Measurements from ENCODE around the gene MUCL3. TPM values are rescaled to one million over a fixed set of nuclear protein-coding genes. Genes with fewer than 3 reads are reported as not detected.

Gene MUCL3
- total and polyA plus RNA-seq, 10 of the 15 experiments (the other 5 are each of a cell fraction or from before 2014, with no cell fraction given), result 0.03 to 1.4 (median 0.61) TPM

DNA sequence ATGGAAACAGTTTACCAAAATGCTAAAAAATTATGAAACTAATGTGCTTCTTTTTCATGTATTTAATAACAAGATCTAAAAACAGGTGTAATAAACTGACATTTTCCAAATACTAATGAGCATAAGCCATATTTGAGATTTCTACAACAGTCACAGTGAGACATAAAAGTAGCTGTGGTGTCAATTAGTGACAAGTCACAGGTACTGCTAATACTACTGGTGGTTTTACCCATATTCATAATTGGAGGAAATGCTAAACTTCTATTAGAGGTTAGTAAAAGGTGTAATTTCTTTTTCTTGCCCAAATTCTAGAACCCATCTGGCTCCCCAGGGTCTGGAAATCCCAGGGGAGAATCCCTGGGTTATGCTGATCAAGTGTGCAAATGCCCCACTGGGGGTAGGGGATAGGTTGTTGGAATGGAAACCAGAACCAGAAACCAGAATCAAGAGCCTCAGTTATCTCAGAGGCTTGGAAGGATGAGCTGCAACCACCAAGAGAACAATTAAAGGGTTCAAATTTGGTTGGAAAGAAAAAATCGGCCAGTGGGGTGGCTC, 39.8 kb upstream of the MUCL3 start (continued):
- TF ChIP-seq TCF7 (IDR thresholded peaks at IDR 0.05; ENCODE audit: borderline replicate concordance), result no peak
- TF ChIP-seq KLF5 (IDR thresholded peaks at IDR 0.05; ENCODE audit: partially characterized antibody), result no peak
- TF ChIP-seq IKZF1 (conservative IDR thresholded peaks at IDR 0.05), result peak; percentile 78
- TF ChIP-seq BACH1 (IDR thresholded peaks at IDR 0.05; ENCODE audit: borderline replicate concordance), result no peak; the same call in 1 of the 2 replicates
- no peak for TF ChIP-seq E2F4 (IDR thresholded peaks at IDR 0.05; ENCODE audit: low read depth, low read length)
- peak; percentile 69; the same call in 1 of the 2 replicates for TF ChIP-seq RELB (IDR thresholded peaks at IDR 0.05; ENCODE audit: low read depth)
- TF ChIP-seq, protein P1, sequence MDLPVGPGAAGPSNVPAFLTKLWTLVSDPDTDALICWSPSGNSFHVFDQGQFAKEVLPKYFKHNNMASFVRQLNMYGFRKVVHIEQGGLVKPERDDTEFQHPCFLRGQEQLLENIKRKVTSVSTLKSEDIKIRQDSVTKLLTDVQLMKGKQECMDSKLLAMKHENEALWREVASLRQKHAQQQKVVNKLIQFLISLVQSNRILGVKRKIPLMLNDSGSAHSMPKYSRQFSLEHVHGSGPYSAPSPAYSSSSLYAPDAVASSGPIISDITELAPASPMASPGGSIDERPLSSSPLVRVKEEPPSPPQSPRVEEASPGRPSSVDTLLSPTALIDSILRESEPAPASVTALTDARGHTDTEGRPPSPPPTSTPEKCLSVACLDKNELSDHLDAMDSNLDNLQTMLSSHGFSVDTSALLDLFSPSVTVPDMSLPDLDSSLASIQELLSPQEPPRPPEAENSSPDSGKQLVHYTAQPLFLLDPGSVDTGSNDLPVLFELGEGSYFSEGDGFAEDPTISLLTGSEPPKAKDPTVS (IDR thresholded peaks at IDR 0.05; ENCODE audit: low read depth, low read length), result no peak
- TF ChIP-seq ZNF622 (IDR thresholded peaks at IDR 0.05), result no peak
- TF ChIP-seq CBFB (IDR thresholded peaks at IDR 0.05; ENCODE audit: low read depth), result no peak
- TF ChIP-seq, protein P2, sequence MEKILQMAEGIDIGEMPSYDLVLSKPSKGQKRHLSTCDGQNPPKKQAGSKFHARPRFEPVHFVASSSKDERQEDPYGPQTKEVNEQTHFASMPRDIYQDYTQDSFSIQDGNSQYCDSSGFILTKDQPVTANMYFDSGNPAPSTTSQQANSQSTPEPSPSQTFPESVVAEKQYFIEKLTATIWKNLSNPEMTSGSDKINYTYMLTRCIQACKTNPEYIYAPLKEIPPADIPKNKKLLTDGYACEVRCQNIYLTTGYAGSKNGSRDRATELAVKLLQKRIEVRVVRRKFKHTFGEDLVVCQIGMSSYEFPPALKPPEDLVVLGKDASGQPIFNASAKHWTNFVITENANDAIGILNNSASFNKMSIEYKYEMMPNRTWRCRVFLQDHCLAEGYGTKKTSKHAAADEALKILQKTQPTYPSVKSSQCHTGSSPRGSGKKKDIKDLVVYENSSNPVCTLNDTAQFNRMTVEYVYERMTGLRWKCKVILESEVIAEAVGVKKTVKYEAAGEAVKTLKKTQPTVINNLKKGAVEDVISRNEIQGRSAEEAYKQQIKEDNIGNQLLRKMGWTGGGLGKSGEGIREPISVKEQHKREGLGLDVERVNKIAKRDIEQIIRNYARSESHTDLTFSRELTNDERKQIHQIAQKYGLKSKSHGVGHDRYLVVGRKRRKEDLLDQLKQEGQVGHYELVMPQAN (conservative IDR thresholded peaks at IDR 0.05), result no peak
- TF ChIP-seq, protein P3, sequence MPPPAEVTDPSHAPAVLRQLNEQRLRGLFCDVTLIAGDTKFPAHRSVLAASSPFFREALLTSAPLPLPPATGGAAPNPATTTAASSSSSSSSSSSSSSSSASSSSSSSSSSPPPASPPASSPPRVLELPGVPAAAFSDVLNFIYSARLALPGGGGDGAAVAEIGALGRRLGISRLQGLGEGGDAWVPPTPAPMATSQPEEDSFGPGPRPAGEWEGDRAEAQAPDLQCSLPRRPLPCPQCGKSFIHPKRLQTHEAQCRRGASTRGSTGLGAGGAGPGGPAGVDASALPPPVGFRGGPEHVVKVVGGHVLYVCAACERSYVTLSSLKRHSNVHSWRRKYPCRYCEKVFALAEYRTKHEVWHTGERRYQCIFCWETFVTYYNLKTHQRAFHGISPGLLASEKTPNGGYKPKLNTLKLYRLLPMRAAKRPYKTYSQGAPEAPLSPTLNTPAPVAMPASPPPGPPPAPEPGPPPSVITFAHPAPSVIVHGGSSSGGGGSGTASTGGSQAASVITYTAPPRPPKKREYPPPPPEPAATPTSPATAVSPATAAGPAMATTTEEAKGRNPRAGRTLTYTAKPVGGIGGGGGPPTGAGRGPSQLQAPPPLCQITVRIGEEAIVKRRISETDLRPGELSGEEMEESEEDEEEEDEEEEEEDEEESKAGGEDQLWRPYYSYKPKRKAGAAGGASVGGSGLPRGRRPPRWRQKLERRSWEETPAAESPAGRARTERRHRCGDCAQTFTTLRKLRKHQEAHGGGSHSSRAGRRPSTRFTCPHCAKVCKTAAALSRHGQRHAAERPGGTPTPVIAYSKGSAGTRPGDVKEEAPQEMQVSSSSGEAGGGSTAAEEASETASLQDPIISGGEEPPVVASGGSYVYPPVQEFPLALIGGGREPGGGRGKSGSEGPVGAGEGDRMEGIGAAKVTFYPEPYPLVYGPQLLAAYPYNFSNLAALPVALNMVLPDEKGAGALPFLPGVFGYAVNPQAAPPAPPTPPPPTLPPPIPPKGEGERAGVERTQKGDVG (CRISPR knock-in tag; IDR thresholded peaks at IDR 0.05), result no peak
